HG03196 (cell line): Measurements from ENCODE around the gene TBC1D22A.
"Not testable (repeated sequence)": the region's sequence is repeated elsewhere in the genome, so short reads cannot be mapped to it uniquely, and the experiment has no call there.

Experiments used
- ATAC-seq: cut with Tn5 transposase; IDR thresholded peaks from one replicate; pipeline ENCODE4 v1.9.1; 2021; ENCODE audit not compliant: unreplicated experiment

The TBC1D22A gene

GRCh38 chr22:46762238-46763050 is at the start of gene TBC1D22A:
Gene TBC1D22A, plus strand, starts transcription at chr22:46762650. Its CDS starts 137 bp downstream, at chr22:46762787.
- ATAC-seq: peak; percentile 66

- ATAC-seq: no peak
Measured at GRCh38 chr22:46714550-46714949, 47.9 kb upstream of the TBC1D22A start.

- ATAC-seq: no peak
Measured at GRCh38 chr22:46719921-46720320, 42.5 kb upstream of the TBC1D22A start.

GRCh38 chr22:46721501-46722085 is 40.9 kb upstream of the TBC1D22A start:
- no peak for ATAC-seq

GRCh38 chr22:46723882-46724281 is 38.6 kb upstream of the TBC1D22A start:
- ATAC-seq: no peak

GRCh38 chr22:46725096-46725495 is 37.4 kb upstream of the TBC1D22A start:
- ATAC-seq: no peak

- no peak for ATAC-seq
Measured at GRCh38 chr22:46726066-46726985, 36.1 kb upstream of the TBC1D22A start.

- no peak for ATAC-seq
Measured at GRCh38 chr22:46726986-46727317, 35.5 kb upstream of the TBC1D22A start.

- no peak for ATAC-seq
Measured at GRCh38 chr22:46727813-46728364, 34.6 kb upstream of the TBC1D22A start.

- no peak for ATAC-seq
Measured at GRCh38 chr22:46728470-46728869, 34.0 kb upstream of the TBC1D22A start.

- no peak for ATAC-seq
Measured at GRCh38 chr22:46730568-46731245, 31.7 kb upstream of the TBC1D22A start.

- ATAC-seq: no peak
Measured at GRCh38 chr22:46731246-46732040, 31.0 kb upstream of the TBC1D22A start.

- no peak for ATAC-seq
Measured at GRCh38 chr22:46732041-46732379, 30.4 kb upstream of the TBC1D22A start.

- ATAC-seq: no peak
Measured at GRCh38 chr22:46732513-46732912, 29.9 kb upstream of the TBC1D22A start.

- not testable (repeated sequence) for ATAC-seq
Measured at GRCh38 chr22:46734213-46734722, 28.2 kb upstream of the TBC1D22A start.

- ATAC-seq: no peak
Measured at GRCh38 chr22:46734830-46735453, 27.5 kb upstream of the TBC1D22A start.

GRCh38 chr22:46735747-46736608 is 26.5 kb upstream of the TBC1D22A start:
- ATAC-seq: no peak

- ATAC-seq: no peak
Measured at GRCh38 chr22:46736705-46737104, 25.7 kb upstream of the TBC1D22A start.
